Amygdala (tissue), 56 donors: ENCODE data around the gene GOLGA1.
A peak's percentile ranks its signal among the peaks of the same experiment; 100 is the strongest.

Experiments
- DNase-seq, 56 donors: peaks; one replicate each; lab custom pipeline; 2025; lab: John Stamatoyannopoulos, UW

The GOLGA1 gene

DNA sequence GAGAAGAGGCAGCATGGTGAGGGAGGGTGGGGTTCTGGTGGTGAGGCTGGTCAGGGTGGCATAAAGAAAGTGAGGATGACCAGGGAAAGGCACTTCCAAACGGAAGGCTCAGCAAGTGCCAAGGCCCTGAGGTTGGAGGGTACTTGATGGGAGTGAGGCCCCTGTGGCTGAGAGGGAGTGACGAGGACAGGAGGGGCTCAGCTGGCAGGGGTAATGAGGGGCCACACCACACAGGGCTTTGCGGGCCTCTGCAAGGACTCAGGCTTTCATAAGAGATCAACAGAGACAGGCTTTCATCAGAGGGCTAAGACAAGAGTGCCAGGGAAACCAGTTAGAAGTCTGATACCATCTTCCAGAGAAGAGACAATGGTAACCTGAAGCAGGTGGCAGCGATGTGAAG lies 55.3 kb downstream of the GOLGA1 start:
- DNase-seq = no peak

DNA sequence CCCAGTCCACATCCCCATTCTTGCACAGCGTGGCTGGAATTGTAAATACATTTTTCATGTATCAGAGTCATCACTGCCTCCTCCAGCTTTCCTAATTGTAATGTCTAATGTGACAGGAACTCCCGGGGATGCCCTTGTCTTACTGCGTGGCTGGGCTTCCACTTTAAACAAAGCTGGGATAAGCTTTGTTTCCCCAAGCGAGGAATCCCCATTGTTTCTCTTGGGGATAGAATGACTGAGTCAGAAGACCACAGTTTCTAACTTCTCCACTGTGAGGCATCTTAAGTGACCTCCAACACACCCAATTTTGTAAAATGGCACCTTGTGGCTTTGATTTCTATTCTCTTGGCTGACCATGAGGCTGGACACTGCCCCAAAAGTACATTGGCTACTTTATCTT lies 56.5 kb downstream of the GOLGA1 start:
- no peak for DNase-seq

DNA sequence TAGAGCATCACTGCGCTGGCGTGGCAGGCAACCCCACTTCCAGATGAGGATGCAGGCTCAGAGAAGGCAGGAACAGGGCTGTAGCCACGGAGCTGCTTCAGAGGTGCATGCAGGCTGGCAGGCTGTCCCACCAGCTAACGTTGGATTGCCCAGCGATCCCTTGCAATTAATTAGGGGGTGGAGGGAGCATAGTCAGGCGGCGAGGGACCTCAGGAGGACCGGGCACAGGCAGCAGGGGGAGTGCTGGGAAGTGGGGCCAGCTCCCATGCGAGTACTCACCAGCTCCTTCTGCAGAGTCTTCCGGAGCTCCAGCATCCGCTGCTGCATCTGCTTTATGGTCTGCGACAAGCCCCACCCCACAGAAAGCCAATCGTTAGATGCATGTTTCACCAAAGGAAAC lies 58.7 kb downstream of the GOLGA1 start:
- no peak for DNase-seq

DNA sequence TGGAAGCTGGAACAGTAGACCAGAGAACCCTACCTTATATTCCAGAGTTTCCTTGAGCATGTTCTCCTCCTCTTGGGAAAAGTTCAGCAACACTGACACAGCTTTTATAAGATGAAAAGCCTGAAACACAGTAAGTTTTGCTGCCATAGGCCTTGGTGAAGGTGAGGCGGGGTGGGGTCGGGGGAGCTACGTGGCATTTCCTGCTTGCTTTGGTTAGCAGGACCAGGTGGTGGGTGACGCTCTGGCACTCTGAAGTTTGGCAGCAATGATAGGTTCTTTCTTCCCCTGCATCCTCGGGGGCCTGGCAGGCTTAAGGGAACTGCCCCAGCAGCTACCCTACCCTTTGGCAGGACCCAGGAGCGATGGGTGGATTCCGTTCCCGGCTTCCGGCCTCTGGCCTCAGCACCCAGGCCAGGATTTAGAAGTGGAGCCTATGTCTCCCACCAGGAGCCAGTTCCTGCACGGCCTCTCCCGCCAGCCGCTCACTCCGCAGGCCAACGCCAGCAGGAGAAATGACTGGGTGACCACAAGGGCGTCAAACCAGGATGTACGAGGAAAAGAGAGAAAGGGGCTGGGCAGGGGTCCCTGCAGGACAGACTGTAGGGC lies 59.6 kb downstream of the GOLGA1 start:
- no peak for DNase-seq

DNA sequence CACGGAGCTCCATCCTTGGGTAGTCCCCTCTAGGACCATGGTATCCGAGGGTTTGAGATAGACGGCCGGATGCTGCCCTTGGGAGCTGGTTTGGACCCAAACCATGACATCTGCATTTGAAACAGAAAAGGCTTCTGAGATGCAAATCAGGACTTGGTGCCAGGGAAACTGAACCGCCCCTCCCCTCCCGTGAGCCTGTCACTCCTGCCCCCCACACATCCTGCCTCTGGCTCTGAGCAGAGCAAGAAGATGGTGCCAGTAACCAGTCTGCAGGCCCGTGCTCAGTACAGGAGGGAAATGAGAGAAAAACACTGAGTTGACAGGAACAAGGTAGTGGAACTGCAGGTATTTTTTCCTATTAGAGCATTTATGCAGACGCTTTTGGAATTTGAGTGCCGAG lies 60.4 kb downstream of the GOLGA1 start:
- peak in 13 of 56 donors; percentile 14 to 49 (median 26) for DNase-seq

DNA sequence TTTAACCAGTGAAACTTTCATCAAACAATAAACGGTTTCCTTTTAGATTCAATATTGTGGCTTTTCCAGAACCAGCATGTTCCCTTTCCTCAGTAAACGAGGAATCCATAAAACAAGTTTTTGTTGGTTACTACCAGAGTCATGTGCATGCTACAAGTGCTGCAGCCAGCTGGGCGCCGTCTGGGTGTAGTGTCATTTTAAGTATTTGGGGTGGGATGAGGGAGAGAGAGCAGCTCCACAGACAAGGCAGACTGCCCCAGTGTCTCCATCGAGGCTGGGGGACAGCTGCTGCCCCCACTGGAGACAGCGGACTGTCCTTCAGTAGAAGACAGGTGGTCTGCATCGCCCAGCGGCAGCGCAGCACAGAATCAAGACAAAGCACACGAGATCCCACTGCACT lies 61.7 kb downstream of the GOLGA1 start:
- no peak for DNase-seq

DNA sequence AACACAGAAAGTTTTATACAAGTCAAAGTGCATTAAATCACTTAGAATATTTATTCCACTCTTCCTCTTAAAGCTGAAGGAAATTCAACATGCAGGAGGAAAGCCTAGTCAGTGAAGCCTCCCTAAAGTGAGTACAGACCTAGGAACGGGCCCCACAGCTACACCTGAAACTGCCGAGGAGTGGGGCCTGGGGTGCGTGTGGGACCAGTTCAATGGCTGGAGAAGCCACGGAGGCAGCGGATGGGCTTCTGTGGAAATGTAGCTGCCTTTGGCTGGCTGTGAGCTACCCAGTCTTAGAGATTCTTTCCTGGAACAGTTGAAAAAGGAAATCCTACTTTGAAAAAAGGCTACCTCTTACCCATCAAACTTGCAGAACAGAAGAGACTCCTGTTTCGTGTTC lies 62.4 kb downstream of the GOLGA1 start:
- no peak for DNase-seq

DNA sequence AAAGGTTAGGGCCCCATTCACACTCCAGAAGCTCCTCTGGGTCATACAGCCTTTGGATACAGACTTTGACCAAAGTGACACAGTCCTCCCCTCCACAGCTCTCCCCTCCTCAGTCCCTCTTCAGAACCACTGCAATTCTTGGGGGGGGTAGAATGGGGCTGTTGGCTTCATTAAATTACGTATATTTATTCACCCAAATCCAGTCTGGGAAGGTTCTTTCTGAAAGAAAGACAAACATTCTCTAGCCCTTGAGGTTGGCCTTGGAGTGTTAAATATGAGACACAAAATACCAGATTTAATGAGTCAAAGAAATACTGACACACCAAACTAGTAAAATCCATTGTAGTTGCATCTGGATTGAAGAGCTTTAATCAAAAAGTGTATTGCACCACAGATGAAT lies 62.9 kb downstream of the GOLGA1 start:
- DNase-seq = no peak

DNA sequence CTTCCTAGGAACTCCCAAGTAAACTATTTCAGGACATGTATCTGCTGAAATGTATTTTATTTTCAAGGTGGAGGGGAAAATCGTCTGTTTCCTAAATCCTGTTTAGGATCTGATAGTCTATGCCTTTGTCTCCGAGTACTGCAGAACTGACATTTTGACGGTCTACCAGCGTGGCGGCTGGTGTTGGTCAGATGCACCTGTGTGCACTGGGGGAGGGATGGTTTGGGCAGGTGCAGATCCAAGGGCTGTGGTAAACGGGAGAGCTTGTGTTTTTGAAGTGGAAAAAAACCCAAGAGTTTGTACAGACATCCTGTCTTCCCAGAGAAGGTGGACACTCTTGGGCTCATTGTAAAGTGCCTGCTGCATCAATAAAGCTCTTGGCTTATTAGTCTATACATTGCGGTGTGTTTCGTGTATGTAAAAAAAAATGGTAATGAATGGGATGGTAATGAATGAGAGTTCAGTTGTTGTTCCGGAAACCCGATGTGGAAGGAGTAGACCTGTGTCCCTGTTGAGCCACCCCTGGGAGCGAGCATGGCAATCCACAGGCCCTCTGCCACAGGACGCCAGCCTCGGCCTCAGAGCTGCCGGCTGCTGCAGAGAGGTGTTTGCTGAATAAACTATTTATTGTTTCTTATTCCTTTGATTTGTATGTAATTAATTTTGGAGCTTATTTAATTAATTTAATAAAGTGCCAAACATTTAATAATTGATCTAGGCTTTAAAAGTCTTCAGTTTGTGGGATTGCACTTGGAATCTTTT lies 63.7 kb downstream of the GOLGA1 start:
- DNase-seq = no peak

DNA sequence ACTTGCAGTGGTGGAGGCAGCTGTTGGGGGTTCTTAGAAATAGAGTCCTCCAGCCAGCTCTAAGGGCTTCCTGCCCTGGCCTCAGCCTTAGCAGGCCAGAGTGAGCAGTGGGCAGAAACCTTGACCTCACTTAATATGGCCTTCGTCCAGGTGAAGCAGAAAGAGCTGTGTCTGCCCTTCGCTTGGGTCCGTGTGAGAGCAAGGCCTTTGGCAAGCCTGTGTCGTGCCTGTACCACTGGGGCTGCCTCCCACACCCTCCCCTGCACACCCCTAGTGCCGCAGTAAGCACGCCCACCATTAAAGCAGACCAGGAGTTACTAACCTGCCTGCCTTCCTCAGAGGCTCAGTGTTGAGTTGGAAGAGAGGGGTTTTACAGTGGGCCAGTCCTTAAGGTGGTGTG lies 65.4 kb downstream of the GOLGA1 start:
- DNase-seq = no peak

DNA sequence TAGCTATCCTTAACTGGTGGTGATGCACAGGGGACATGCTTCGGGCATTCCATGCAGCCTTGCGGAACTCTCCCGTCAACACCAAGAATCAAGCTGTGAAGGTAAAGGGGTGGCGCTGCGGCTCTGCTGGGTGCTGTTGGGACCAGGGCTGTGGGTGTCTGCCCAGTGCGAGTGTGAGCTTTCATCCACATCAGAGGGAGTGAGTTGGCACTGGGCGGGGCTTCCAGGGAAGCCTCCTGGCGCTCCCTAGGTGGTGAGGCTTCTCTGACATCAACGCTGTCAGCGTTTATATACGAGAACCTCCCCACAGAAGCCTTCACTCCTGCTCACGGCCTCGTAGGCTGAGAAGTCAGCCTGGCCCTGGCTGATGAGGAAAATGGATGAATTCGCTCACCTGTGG lies 67.2 kb downstream of the GOLGA1 start:
- DNase-seq = peak in 5 of 56 donors; percentile 11 to 24 (median 17)

DNA sequence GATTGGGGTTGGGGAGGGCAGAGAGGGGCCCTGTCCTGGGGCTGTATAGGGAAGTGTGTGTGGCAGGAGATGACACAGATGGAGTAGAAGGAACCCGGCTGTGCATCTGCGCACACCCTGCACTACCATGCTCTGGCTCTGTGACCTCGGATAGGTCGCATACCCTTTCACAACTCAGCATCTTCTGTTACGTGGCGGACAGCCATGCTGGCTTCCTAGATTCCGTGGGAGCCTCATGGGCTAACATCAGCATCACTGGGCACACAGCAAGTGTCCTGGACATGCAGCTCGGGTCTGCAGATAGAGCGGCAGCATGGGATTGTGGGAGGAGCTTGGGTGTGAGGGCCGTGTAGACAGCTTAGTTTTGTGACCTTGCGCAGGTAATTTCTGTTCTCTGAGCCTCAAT lies 69.7 kb downstream of the GOLGA1 start:
- no peak for DNase-seq

DNA sequence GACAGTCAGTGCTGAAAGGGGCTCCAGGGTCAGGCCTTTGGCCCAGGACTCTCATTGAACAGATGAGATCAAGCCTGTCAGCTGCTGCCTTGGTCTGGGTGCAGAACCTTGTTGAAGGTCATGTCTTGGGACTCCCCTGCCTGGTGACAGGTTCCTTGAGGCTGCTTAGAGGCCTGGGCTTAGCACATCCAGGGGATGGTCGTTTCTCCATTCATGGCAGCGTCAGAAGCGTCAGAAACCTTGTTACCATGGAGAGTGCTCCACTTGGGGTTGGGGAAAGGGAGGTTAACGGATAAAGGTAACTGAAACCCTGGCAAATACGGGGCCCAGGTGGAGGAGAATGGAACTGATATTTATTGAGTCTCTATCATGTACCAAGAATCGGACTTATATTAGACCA lies 70.2 kb downstream of the GOLGA1 start:
- DNase-seq = no peak

DNA sequence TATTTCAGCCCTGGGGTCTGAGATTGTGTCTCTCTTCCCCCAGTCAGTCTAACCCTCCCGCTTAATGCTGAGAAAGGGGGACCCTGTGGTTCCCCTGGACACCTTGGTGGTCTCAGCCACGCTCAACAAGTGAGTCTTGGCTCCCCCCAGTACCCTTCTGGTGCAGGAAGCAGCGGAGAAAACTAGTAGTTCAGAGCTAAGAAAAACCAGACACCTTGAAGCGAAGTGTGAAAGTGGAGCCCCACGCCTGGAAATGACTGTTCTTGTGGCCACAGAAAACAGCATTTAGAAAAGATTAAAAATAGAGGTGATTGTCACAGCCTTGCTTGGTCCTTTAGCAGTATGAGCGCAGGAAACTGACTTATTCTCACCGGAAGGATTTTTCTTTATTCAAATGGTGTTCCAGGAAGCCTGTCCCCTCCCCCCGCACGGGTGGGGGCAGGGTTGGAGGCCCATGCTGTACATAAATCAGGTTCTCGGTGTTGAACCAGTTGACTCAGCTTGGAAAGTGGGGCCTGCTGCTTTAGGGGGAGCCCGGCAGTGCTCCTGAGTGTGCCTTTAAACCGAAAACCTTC lies 70.8 kb downstream of the GOLGA1 start:
- peak in 3 of 56 donors; percentile 16 to 38 (median 28) for DNase-seq

DNA sequence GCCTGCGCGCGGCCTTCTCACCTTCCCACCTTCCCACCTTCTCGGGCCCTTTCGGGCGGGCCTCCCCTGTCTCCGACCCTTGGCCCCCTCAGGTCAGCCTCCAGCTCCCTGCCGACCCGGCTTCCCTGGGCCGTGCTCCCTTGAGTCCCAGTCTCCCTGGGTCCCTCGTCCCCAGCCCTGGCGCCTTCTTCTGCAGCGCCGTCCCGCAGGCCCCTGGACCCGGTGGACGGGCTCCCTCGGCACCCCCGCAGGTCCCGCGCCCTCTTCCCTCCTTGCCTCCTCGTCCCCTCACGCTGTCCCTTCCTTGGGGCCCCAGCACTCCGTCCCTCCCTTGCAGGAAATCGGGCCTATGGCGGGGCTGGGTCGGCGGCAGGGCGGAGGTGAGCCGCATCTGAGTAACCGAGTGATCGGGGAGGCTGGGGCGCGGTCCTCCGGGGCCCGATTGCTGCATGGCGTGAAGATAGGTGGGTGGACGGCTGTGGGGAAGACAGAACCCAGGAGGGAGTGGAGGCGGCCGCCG lies 71.4 kb downstream of the GOLGA1 start:
- no peak for DNase-seq

DNA sequence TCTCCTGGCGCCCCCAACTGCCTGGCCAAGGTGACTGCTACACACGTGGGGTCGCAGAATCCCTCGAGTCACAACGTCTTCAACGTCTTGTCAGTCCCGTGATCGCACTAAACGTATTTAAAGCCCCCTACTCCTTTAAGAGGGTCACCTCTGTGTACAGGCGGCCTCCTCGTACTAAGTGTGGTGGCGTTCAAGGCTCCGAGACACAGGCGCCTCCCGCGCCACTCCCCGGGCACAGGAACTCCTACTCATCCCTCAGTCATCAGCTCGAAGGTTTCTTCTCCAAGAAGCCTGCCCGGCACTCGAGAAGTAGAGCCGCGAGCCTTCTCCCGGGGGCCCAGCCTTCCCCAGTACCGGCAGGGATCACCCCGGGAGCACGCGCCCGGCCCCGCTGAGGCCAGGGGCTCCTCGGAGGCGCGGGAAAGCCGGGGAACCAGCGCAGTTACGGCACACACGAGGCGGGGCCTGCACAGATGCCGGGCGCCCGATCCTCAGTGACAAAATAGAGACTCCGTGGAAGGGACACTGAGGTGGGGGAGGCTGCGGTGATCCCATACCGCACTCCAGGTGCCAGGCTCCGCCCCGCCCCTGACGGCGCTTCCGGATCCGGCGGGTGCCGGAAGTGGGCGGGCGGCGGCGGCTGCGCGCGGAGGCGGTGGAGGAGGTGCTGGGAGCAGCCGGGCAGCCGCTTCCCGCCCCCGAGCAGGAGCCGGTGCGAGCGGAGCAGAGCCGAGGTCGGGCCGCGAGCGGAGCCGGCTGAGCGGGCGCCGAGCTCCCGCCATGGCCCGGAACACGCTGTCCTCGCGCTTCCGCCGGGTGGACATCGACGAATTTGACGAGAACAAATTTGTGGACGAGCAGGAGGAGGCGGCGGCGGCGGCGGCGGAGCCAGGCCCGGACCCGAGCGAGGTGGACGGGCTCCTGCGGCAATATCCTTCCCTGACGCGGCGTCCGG lies 72.1 kb downstream of the GOLGA1 start:
- DNase-seq = peak in 53 of 56 donors; percentile 23 to 90 (median 73)

DNA sequence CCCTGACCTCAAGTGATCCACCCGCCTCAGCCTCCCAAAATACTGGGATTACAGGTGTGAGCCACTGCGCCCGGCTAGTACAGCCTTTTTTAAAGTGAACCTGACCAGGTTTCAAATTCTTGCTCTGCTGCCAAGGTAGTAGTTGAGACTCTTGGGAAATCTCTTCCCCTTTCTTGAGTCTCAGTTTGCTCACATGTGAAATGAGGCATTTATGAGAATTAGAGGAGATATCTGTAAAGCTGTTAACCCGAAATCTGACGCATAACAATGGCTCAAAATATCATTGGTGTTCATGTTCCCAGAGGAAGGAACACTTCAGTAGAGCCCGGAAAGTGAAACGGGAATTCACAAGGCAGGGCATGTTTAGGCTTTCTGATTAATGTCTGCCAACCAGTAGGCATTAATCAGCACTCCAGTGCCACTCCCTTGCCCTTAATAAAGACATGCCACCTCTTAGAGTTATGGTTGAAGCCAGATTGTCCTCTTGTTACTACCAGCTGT lies 77.5 kb downstream of the GOLGA1 start:
- no peak for DNase-seq

DNA sequence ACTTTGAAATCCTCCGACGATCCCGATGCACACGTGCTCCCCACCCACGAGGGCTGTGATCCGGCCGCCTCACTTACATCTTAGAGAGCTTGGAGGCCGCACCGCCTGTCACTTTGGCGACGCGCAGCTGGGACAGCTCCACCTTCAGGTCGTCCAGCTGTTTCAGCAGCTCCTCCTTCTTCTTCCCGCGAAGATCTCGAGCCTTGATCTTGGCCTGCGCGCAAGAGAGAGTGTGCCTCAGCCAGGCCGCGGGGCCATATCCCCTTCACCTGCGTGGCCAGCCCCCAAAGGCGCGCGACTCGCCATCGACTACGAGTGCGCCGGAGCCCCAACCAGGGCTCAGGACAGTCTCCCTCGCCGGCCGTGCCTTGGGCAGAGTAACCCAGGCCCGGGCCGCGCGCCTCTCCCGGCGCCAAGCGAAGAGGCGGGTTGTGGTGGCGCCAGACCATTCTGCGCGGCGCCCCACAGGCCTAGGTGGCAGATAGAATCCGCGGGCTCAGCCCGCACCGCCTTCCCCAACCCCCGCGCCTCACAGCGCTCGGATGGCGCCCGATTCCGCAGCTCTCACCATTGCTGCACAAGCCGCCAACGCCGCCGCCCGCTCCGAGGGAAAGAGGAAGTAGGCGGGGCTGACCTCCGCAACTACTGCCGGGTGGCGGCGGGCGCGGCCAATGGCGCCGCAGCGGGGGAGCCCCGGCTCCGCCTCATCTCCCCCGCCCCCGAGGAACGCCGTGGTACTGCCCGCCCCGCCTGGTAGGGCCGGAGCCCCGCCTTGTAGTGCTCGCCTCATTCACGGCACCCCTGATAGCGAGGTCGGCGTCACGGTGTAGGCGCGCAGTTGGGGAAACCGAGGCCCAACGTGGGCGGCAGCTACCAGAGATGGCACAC lies 79.3 kb downstream of the GOLGA1 start, which contains the start of the genes ARPC5L and RPL35:
ARPC5L (plus strand) TSS at position 789 of the 888 bp plus-strand sequence. CDS start 7,161 bp downstream, outside the sequence.
RPL35 (minus strand) TSS at position 616 of the 888 bp plus-strand sequence; CDS start at position 571, 45 bp downstream.
- peak; percentile 34 to 97 (median 89) for DNase-seq
